ENCODE data around the gene TICAM2. TPM values are rescaled to one million over a fixed set of nuclear protein-coding genes. Genes with fewer than 3 reads are reported as not detected.

The TICAM2 gene
- polyA plus RNA-seq, 2 of the 4 experiments (the other 2 are of a cell fraction): 0.34 to 0.77 TPM

DNA sequence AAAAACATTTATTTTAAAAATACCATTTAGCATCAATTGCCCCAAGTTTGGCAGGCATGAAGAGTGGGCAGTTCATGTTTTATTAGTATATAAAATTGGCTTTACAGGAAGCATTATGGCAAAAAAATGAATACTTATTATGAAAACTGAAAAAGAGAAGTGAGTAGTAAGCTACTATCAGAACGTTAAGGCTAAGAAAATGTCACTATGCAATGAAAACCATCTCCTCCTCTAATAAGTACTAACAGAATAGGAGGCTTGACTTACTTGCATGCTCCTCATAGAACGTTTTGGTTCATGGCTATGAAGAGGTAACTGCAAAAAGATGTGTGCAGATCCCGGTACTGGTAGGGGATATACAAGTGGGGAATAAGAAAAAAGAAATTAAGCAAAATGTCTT lies 23.6 kb downstream of the TICAM2 start:
- no peak for FAIRE-seq
- H3K4me1 ChIP-seq: peaks cover 10% of the 10 kb centered on the region; the same call in 2 of the 3 replicates
- WGBS (ENCODE audit: missing lambda C conversion rate): 76% methylated on average over 3 of the region's 3 CpGs
- H3K27ac ChIP-seq: no peak overlapping the region
- H3K4me3 ChIP-seq: no peak overlapping the region
- H3K9me3 ChIP-seq: peaks cover 5% of the 10 kb centered on the region; the same call in 1 of the 3 replicates
- no peak overlapping the region for H3K4me2 ChIP-seq
- TF ChIP-seq FOSL2 (IDR thresholded peaks at IDR 0.05) (no peak), FOSL2 (CRISPR knock-in tag; IDR thresholded peaks at IDR 0.05) (no peak), ZNF302 (CRISPR knock-in tag; IDR thresholded peaks at IDR 0.05) (no peak), EHF (CRISPR knock-in tag; IDR thresholded peaks at IDR 0.05) (no peak), ZC3H11A (IDR thresholded peaks at IDR 0.05) (no peak), TFCP2L1 (CRISPR knock-in tag; IDR thresholded peaks at IDR 0.05) (no peak), RCOR1 (IDR thresholded peaks at IDR 0.05; ENCODE audit: low read depth, low read length) (no peak), FOXS1 (CRISPR knock-in tag; IDR thresholded peaks at IDR 0.05) (no peak), RAD21 (conservative IDR thresholded peaks at IDR 0.05 in 1 of 2, IDR thresholded peaks at IDR 0.05 in 1 of 2) (no peak), CHD2 (IDR thresholded peaks at IDR 0.05; ENCODE audit: low read length, partially characterized antibody) (no peak), MAZ (IDR thresholded peaks at IDR 0.05; ENCODE audit: borderline replicate concordance, low read depth, low read length) (no peak), ZSCAN20 (CRISPR knock-in tag; IDR thresholded peaks at IDR 0.05) (no peak), RFX5 (IDR thresholded peaks at IDR 0.05) (no peak), KDM5A (IDR thresholded peaks at IDR 0.05) (no peak), ATOH8 (CRISPR knock-in tag; IDR thresholded peaks at IDR 0.05; ENCODE audit: low read depth) (no peak), CEBPB (IDR thresholded peaks at IDR 0.05) (no peak), JUN (IDR thresholded peaks at IDR 0.05) (no peak), POLR2AphosphoS2 (conservative IDR thresholded peaks at IDR 0.05; ENCODE audit: low read length) (no peak), MAFK (IDR thresholded peaks at IDR 0.05; ENCODE audit: partially characterized antibody) (no peak)
- TF ChIP-seq, protein P1, sequence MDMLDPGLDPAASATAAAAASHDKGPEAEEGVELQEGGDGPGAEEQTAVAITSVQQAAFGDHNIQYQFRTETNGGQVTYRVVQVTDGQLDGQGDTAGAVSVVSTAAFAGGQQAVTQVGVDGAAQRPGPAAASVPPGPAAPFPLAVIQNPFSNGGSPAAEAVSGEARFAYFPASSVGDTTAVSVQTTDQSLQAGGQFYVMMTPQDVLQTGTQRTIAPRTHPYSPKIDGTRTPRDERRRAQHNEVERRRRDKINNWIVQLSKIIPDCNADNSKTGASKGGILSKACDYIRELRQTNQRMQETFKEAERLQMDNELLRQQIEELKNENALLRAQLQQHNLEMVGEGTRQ (IDR thresholded peaks at IDR 0.05): no peak
- TF ChIP-seq, protein P2, sequence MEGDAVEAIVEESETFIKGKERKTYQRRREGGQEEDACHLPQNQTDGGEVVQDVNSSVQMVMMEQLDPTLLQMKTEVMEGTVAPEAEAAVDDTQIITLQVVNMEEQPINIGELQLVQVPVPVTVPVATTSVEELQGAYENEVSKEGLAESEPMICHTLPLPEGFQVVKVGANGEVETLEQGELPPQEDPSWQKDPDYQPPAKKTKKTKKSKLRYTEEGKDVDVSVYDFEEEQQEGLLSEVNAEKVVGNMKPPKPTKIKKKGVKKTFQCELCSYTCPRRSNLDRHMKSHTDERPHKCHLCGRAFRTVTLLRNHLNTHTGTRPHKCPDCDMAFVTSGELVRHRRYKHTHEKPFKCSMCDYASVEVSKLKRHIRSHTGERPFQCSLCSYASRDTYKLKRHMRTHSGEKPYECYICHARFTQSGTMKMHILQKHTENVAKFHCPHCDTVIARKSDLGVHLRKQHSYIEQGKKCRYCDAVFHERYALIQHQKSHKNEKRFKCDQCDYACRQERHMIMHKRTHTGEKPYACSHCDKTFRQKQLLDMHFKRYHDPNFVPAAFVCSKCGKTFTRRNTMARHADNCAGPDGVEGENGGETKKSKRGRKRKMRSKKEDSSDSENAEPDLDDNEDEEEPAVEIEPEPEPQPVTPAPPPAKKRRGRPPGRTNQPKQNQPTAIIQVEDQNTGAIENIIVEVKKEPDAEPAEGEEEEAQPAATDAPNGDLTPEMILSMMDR (IDR thresholded peaks at IDR 0.05): no peak
- ATAC-seq: no peak
- CTCF ChIA-PET: interaction anchor here (0.6 to 5.3 kb wide), 3 partner anchors 9 to 270 kb away, joined by 3 to 156 read pairs (median 3); no protein-coding TSS in a partner anchor
- DNase-seq (ENCODE audit: low read depth in 1 of 2, low spot score in 1 of 2): no peak
- POLR2A ChIA-PET: no interaction called here

GRCh38 chr5:115577741-115578140 lies 24.5 kb downstream of the TICAM2 start:
- ChIA-PET CTCF (interaction anchor here (1.1 to 5.3 kb wide), 4 partner anchors 12 to 275 kb away, joined by 3 to 156 read pairs (median 16); no protein-coding TSS in a partner anchor), POLR2A (no interaction called here)
- no peak for ATAC-seq

More at GRCh38 chr5:115577741-115578140, 24.5 kb downstream of the TICAM2 start:
- Histone ChIP-seq H3K27ac (no peak overlapping the region), H3K4me3 (no peak overlapping the region), H3K9me3 (peaks cover 5% of the 10 kb centered on the region; the same call in 1 of the 3 replicates), H3K4me1 (peaks cover 10% of the 10 kb centered on the region; the same call in 2 of the 3 replicates), H3K4me2 (no peak overlapping the region)
- WGBS (ENCODE audit: missing lambda C conversion rate): 89% methylated on average over 6 of the region's 6 CpGs
- no peak for FAIRE-seq
- no peak for DNase-seq (ENCODE audit: low read depth in 1 of 2, low spot score in 1 of 2)
- no peak for TF ChIP-seq SREBF2 (IDR thresholded peaks at IDR 0.05)
- TF ChIP-seq HOXB13 (CRISPR knock-in tag; IDR thresholded peaks at IDR 0.05; ENCODE audit: low read depth): no peak
- no peak for TF ChIP-seq CBX2 (IDR thresholded peaks at IDR 0.05; ENCODE audit: borderline replicate concordance, low read depth)
- TF ChIP-seq, protein P3, sequence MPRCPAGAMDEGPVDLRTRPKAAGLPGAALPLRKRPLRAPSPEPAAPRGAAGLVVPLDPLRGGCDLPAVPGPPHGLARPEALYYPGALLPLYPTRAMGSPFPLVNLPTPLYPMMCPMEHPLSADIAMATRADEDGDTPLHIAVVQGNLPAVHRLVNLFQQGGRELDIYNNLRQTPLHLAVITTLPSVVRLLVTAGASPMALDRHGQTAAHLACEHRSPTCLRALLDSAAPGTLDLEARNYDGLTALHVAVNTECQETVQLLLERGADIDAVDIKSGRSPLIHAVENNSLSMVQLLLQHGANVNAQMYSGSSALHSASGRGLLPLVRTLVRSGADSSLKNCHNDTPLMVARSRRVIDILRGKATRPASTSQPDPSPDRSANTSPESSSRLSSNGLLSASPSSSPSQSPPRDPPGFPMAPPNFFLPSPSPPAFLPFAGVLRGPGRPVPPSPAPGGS (IDR thresholded peaks at IDR 0.05): no peak
- TF ChIP-seq FOSL2 (IDR thresholded peaks at IDR 0.05): no peak
- no peak for TF ChIP-seq FOSL2 (CRISPR knock-in tag; IDR thresholded peaks at IDR 0.05)
- TF ChIP-seq JUN (IDR thresholded peaks at IDR 0.05): no peak
- TF ChIP-seq ESRRA (IDR thresholded peaks at IDR 0.05; ENCODE audit: borderline replicate concordance, low read length): no peak
- TF ChIP-seq POLR2A (IDR thresholded peaks at IDR 0.05; ENCODE audit: low read length): no peak
- no peak for TF ChIP-seq HOXB5 (CRISPR knock-in tag; IDR thresholded peaks at IDR 0.05)
- TF ChIP-seq ZNF302 (CRISPR knock-in tag; IDR thresholded peaks at IDR 0.05): no peak
- TF ChIP-seq, protein P2 (IDR thresholded peaks at IDR 0.05): no peak
- no peak for TF ChIP-seq ATOH8 (CRISPR knock-in tag; IDR thresholded peaks at IDR 0.05; ENCODE audit: low read depth)
- no peak for TF ChIP-seq NR3C1 (IDR thresholded peaks at IDR 0.05)
- no peak for TF ChIP-seq TP53 (CRISPR knock-in tag; IDR thresholded peaks at IDR 0.05)
- TF ChIP-seq TFCP2L1 (CRISPR knock-in tag; IDR thresholded peaks at IDR 0.05): no peak
- TF ChIP-seq FOSB (CRISPR knock-in tag; IDR thresholded peaks at IDR 0.05): no peak

Measured in A549 (cell line).